Measurements from ENCODE around the gene CLDN4.

CLDN4 gene

GRCh38 chr7:73881352-73882046, 50.7 kb downstream of the CLDN4 start:
- no peak overlapping the region for H3K4me3 Mint-ChIP-seq
- no peak overlapping the region for H3K27ac Mint-ChIP-seq
- intact Hi-C loops (cut with micrococcal nuclease) = no loop called here
- H3K9me3 Mint-ChIP-seq = no peaks in the 10 kb centered on the region
- H3K36me3 Mint-ChIP-seq (ENCODE audit: low read depth) = no peaks in the 10 kb centered on the region
- H3K4me1 Mint-ChIP-seq (ENCODE audit: low read depth) = peaks cover 3% of the 10 kb centered on the region
- H3K27me3 Mint-ChIP-seq = peaks cover 51% of the 10 kb centered on the region

DNA sequence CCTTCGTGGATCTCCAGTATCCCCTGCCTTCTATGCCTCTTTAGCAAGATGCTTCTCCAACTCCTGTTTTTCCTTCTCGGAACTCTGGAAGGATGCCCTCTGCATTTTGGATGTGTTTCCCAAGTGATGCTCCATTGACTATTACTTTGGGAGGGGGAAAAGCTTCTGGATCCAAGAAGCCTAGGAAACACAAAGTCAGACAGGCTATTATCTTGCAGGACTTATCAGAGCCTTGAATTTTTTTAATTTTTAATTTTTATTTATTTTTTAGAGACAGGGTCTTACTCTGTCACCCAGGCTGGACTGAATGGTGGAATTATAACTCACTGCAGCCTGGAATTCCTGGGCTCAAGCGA, 51.2 kb downstream of the CLDN4 start:
- Mint-ChIP-seq H3K36me3 (ENCODE audit: low read depth) (no peaks in the 10 kb centered on the region), H3K27ac (no peak overlapping the region), H3K4me3 (no peak overlapping the region), H3K9me3 (no peaks in the 10 kb centered on the region), H3K27me3 (peaks cover 57% of the 10 kb centered on the region), H3K4me1 (ENCODE audit: low read depth) (peaks cover 6% of the 10 kb centered on the region)
- intact Hi-C loops (cut with micrococcal nuclease) = no loop called here

All from dendritic cell treated with granulocyte-macrophage colony-stimulating factor and Interleukin-4, amounts not matched to agents 40 ng/mL and 50 ng/mL, for 4 days (primary cell).